HG02884 (cell line): Measurements from ENCODE around the gene HNRNPH2.

Experiments
- ATAC-seq: cut with Tn5 transposase; IDR thresholded peaks from one replicate; pipeline ENCODE4 v1.9.1; 2021; ENCODE audit warnings: mild to moderate bottlenecking, moderate library complexity; ENCODE audit not compliant: unreplicated experiment

The HNRNPH2 gene

GRCh38 chrX:101394372-101394771, 13.7 kb upstream of the HNRNPH2 start:
- ATAC-seq, result no peak

- no peak for ATAC-seq
Observed at GRCh38 chrX:101395789-101396188, 12.2 kb upstream of the HNRNPH2 start.

- ATAC-seq, result no peak
Observed at GRCh38 chrX:101397779-101398178, 10.2 kb upstream of the HNRNPH2 start.

GRCh38 chrX:101398694-101399093, 9.3 kb upstream of the HNRNPH2 start:
- ATAC-seq, result no peak

GRCh38 chrX:101399825-101400224, 8.2 kb upstream of the HNRNPH2 start:
- no peak for ATAC-seq

- ATAC-seq, result no peak
Observed at GRCh38 chrX:101407167-101407747, 765 bp upstream of the HNRNPH2 start.

GRCh38 chrX:101408532-101408841, 465 bp downstream of the HNRNPH2 start:
- peak; percentile 19 for ATAC-seq

- ATAC-seq, result no peak
Observed at GRCh38 chrX:101409043-101409442, 1.0 kb downstream of the HNRNPH2 start.

- no peak for ATAC-seq
Observed at GRCh38 chrX:101410461-101410860, 2.4 kb downstream of the HNRNPH2 start.

- no peak for ATAC-seq
Observed at GRCh38 chrX:101411984-101412383, 4.0 kb downstream of the HNRNPH2 start.

GRCh38 chrX:101415180-101416145, 7.4 kb downstream of the HNRNPH2 start:
- ATAC-seq, result peak; percentile 66

- no peak for ATAC-seq
Observed at GRCh38 chrX:101416691-101417090, 8.7 kb downstream of the HNRNPH2 start.

GRCh38 chrX:101417190-101417589, 9.2 kb downstream of the HNRNPH2 start:
- no peak for ATAC-seq

- ATAC-seq, result peak; percentile 39
Observed at GRCh38 chrX:101417981-101418841, 10.2 kb downstream of the HNRNPH2 start.

- no peak for ATAC-seq
Observed at GRCh38 chrX:101419489-101419888, 11.5 kb downstream of the HNRNPH2 start.

- no peak for ATAC-seq
Observed at GRCh38 chrX:101427954-101428353, 19.9 kb downstream of the HNRNPH2 start.

GRCh38 chrX:101429934-101430333, 21.9 kb downstream of the HNRNPH2 start:
- ATAC-seq, result peak; percentile 78

- ATAC-seq, result peak; percentile 95
Observed at GRCh38 chrX:101430457-101431078, 22.5 kb downstream of the HNRNPH2 start.

- ATAC-seq, result no peak
Observed at GRCh38 chrX:101442085-101442484, 34.1 kb downstream of the HNRNPH2 start.

- ATAC-seq, result no peak
Observed at GRCh38 chrX:101449279-101449678, 41.3 kb downstream of the HNRNPH2 start.

- no peak for ATAC-seq
Observed at GRCh38 chrX:101450085-101450484, 42.1 kb downstream of the HNRNPH2 start.
